Stomach (tissue), 9 donors: ENCODE data around the gene ABCA1. TPM values are rescaled to one million over a fixed set of nuclear protein-coding genes. Genes with fewer than 3 reads are reported as not detected.
A peak's percentile ranks its signal among the peaks of the same experiment; 100 is the strongest.

Source experiments
- DNase-seq, 2 donors: peaks; one replicate each; pipeline versions ENCODE4 v3.0.0 to v3.0.0-alpha.2; 2013 to 2019
- H3K27ac ChIP-seq, 5 donors: fragments of 200-600 bp in 4 of 5; sonication (generic) in 4 of 5; one replicate each; pipeline ENCODE4 v1.5.1; 2013 to 2019; ENCODE audit warnings: mild to moderate bottlenecking in 1 of 5, moderate library complexity in 1 of 5
- H3K27me3 ChIP-seq, 3 donors: fragments of 200-600 bp; sonication (generic); one replicate each; pipeline ENCODE4 v1.5.1; 2017 to 2019; ENCODE audit warnings: mixed run types in 1 of 3
- H3K36me3 ChIP-seq, 4 donors: fragments of 200-600 bp; sonication (generic); 1 replicate in 3 of 4; 2 replicates in 1 of 4; pipeline ENCODE4 v1.5.1; 2016 to 2019
- H3K4me1 ChIP-seq, 4 donors: fragments of 200-600 bp; sonication (generic); one replicate each; pipeline ENCODE4 v1.5.1; 2016 to 2019
- H3K4me3 ChIP-seq, 4 donors: fragments of 200-600 bp; sonication (generic) in 3 of 4; one replicate each; pipeline ENCODE4 v1.5.1; 2016 to 2019; ENCODE audit warnings: mild to moderate bottlenecking in 1 of 4
- H3K9me3 ChIP-seq, 4 donors: fragments of 200-600 bp; sonication (generic); one replicate each; pipeline ENCODE4 v1.5.1; 2016 to 2019
- CTCF ChIP-seq, 7 experiments: fragments of 450-650 bp in 4 of 7; fragments of 200-600 bp in 3 of 7; sonication (generic) in 3 of 7; IDR thresholded peaks; one replicate each; pipeline ENCODE4 v1.5.1; 2016 to 2019; ENCODE audit warnings: antibody characterized with exemption in 7 of 7, control low read depth in 2 of 7, mild to moderate bottlenecking in 1 of 7
- EP300 ChIP-seq: sonication (generic); formaldehyde crosslinking; IDR thresholded peaks from one replicate; pipeline ENCODE4 v1.6.1; 2017; ENCODE audit warnings: antibody characterized with exemption
- POLR2A ChIP-seq, 4 donors: fragments of 450-650 bp; IDR thresholded peaks; one replicate each; pipeline ENCODE4 v1.6.1; 2016; ENCODE audit warnings: antibody characterized with exemption in 4 of 4, control low read depth in 2 of 4, mild to moderate bottlenecking in 1 of 4, moderate library complexity in 1 of 4
- POLR2AphosphoS5 ChIP-seq, 3 donors: sonication (generic); formaldehyde crosslinking; IDR thresholded peaks; one replicate each; pipeline ENCODE4 v1.6.1; 2016; ENCODE audit warnings: antibody characterized with exemption in 3 of 3
- WGBS, 5 donors: extraction: QIAGEN DNeasy Blood & Tissue Kit in 3 of 5; methylation state at CpG; one replicate each; pipeline versions ENCODE4 v1.1.5 to v1.1.7; 2013 to 2018; 5-methylcytosine and 5-hydroxymethylcytosine counted together
- intact Hi-C: fragments of 100-400 bp; cut with DNase I; formaldehyde crosslinking; loops from one replicate; pipeline ENCODE4 v1.15.1; 2023; ENCODE audit warnings: low total_unique reads
- polyA plus RNA-seq, 3 donors: library from polyadenylated mRNA; stranded (reverse); fragments of 200-250 nt; gene quantifications; one replicate each; pipeline ENCODE4 v1.2.3, GENCODE V29; 2013
- total RNA-seq, 5 donors: library from RNA; depleted of rRNA; stranded (reverse); fragments of >200 nt; gene quantifications; one replicate each; pipeline versions ENCODE4 v1.1.0 to v1.2.3, GENCODE V29; 2014 to 2016
- donor health status: healthy with polysubstance abuse.
- donor health status: Bipolar disorder and iron deficiency.
- donor health status: healthy.

ABCA1 gene
- total and polyA plus RNA-seq, 8 donors = 1.9 to 75.3 (median 18.4) TPM

- H3K27ac ChIP-seq = peak overlapping the region in 2 of 5 donors; percentile 2 to 26
Observed at GRCh38 chr9:104775574-104775936, 152.4 kb downstream of the ABCA1 start.

DNA sequence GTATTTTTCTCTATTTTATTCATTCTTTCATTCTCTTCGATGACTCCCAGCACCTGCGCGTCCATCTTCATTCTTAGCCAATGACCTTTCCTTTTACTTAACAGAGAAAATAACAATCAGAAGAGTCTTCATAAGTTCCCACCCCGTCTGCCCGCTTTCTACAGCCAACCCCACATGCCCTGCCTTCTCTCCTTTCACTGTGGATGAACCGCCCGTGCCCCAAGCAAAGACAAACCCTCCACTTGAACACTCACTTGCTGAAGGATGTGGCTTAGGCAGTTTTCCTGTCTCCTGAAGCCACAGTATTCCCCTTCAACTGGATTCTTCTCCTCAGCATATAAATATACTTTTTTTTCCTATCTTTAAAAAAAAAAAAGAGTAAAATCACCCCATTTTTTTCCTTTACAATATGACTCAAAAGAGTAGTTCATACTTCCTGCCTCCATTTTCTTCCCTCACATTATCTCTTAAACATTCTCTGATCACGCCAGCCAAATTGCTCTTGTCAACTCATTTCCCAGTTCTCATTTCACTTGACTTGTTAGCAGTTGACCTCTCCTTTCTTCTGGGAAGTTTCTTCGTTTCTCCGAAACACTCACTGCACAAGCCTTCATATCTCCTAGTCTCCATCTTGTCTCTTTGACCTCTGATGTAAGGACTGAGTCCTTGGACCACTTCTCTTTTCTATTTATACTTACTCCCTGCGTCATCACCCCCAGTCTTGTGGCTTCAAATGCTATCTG lies 153.0 kb downstream of the ABCA1 start:
- H3K27me3 ChIP-seq = no peaks in the 10 kb centered on the region
- TF ChIP-seq EP300 (no peak), POLR2A (IDR thresholded peaks at IDR 0.05) (no peak), CTCF (IDR thresholded peaks at IDR 0.05) (no peak), POLR2AphosphoS5 (IDR thresholded peaks at IDR 0.05) (no peak)
- H3K9me3 ChIP-seq = no peaks in the 10 kb centered on the region
- peaks cover 0 to 17% (median 0%) of the 10 kb centered on the region in 4 donors for H3K4me1 ChIP-seq
- H3K4me3 ChIP-seq = no peak overlapping the region
- H3K36me3 ChIP-seq = peaks cover 0 to 11% (median 5%) of the 10 kb centered on the region in 4 donors
- DNase-seq = peak in 1 of 2 donors; percentile 27
- intact Hi-C loops = no loop called here
- H3K27ac ChIP-seq = peak overlapping the region in 2 of 5 donors; percentile 2 to 26
- 87 to 93% (median 92%) methylated on average over 11 of the region's 11 CpGs for WGBS, 5 donors

More at GRCh38 chr9:104775574-104775936, 152.4 kb downstream of the ABCA1 start:
- Histone ChIP-seq H3K27me3 (no peaks in the 10 kb centered on the region), H3K36me3 (peaks cover 0 to 12% (median 6%) of the 10 kb centered on the region in 4 donors), H3K9me3 (no peaks in the 10 kb centered on the region), H3K4me1 (peaks cover 0 to 17% (median 0%) of the 10 kb centered on the region in 4 donors), H3K4me3 (no peak overlapping the region)
- TF ChIP-seq EP300 = no peak
- TF ChIP-seq POLR2A (IDR thresholded peaks at IDR 0.05) = no peak
- intact Hi-C loops = no loop called here
- DNase-seq = no peak

- intact Hi-C loops = no loop called here
- H3K27me3 ChIP-seq = no peaks in the 10 kb centered on the region
- H3K4me3 ChIP-seq = no peak overlapping the region
- 25 to 47% (median 30%) methylated on average over 1 of the region's 1 CpG for WGBS, 5 donors
- peaks cover 0 to 7% (median 2%) of the 10 kb centered on the region in 4 donors for H3K36me3 ChIP-seq
- DNase-seq = no peak
- TF ChIP-seq EP300 (no peak), CTCF (IDR thresholded peaks at IDR 0.05) (no peak), POLR2AphosphoS5 (IDR thresholded peaks at IDR 0.05) (no peak), POLR2A (IDR thresholded peaks at IDR 0.05) (no peak)
- H3K4me1 ChIP-seq = peaks cover 0 to 17% (median 0%) of the 10 kb centered on the region in 4 donors
- no peak overlapping the region for H3K27ac ChIP-seq
- H3K9me3 ChIP-seq = no peaks in the 10 kb centered on the region
Observed at GRCh38 chr9:104774132-104774531, 153.8 kb downstream of the ABCA1 start.

- intact Hi-C loops = no loop called here
- Histone ChIP-seq H3K9me3 (no peaks in the 10 kb centered on the region), H3K4me1 (peaks cover 0 to 17% (median 0%) of the 10 kb centered on the region in 4 donors), H3K27ac (no peak overlapping the region), H3K27me3 (no peaks in the 10 kb centered on the region), H3K4me3 (no peak overlapping the region), H3K36me3 (peaks cover 0 to 7% (median 0%) of the 10 kb centered on the region in 4 donors)
- DNase-seq = no peak
- WGBS, 5 donors = 72 to 85% (median 77%) methylated on average over 5 of the region's 5 CpGs
- no peak for TF ChIP-seq CTCF (IDR thresholded peaks at IDR 0.05)
- TF ChIP-seq POLR2AphosphoS5 (IDR thresholded peaks at IDR 0.05) = no peak
- TF ChIP-seq POLR2A (IDR thresholded peaks at IDR 0.05) = no peak
- no peak for TF ChIP-seq EP300
Observed at GRCh38 chr9:104772714-104773510, 155.0 kb downstream of the ABCA1 start.
